ENCODE results near the gene OASL.
"Not testable (repeated sequence)": the region's sequence is repeated elsewhere in the genome, so short reads cannot be mapped to it uniquely, and the experiment has no call there.

The OASL gene

GRCh38 chr12:121047400-121047799, 8.4 kb upstream of the OASL start:
- not testable (repeated sequence) for H3K27ac Mint-ChIP-seq (ENCODE audit: low read depth); H3K9me3 Mint-ChIP-seq; H3K36me3 Mint-ChIP-seq (ENCODE audit: insufficient read depth); H3K4me1 Mint-ChIP-seq; H3K4me3 Mint-ChIP-seq; DNase-seq (ENCODE audit: low spot score in 2 of 2); ATAC-seq (replicated peaks; ENCODE audit: extremely low read depth, poor library complexity, severe bottlenecking); H3K27me3 Mint-ChIP-seq

DNA sequence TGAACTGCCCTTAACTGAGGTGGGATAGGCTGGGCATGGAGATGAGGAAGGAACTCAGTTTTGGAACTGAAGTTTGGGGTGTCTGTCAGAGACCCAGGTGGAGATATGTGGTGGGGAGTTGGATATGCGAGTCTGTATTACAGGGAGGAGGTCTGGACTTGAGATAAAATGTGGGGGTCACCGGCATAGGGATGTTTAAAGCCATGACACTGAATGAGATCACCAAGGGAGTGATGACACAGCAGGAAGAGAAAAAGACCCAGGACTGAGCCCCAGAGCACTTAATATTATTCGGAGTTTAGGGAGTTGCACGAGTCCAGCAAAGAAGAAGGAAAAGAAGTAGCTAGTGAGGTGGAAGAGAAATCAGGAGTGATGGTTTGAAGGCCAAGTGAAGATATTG, 4.0 kb upstream of the OASL start:
- Mint-ChIP-seq H3K36me3 (ENCODE audit: insufficient read depth) (peaks cover 11% of the 10 kb centered on the region), H3K4me3 (no peak overlapping the region), H3K4me1 (peaks cover 13% of the 10 kb centered on the region), H3K27me3 (no peaks in the 10 kb centered on the region), H3K9me3 (no peaks in the 10 kb centered on the region), H3K27ac (ENCODE audit: low read depth) (peak overlapping the region; percentile 4)
- ATAC-seq (replicated peaks; ENCODE audit: extremely low read depth, poor library complexity, severe bottlenecking) = no peak
- DNase-seq (ENCODE audit: low spot score in 2 of 2) = no peak

DNA sequence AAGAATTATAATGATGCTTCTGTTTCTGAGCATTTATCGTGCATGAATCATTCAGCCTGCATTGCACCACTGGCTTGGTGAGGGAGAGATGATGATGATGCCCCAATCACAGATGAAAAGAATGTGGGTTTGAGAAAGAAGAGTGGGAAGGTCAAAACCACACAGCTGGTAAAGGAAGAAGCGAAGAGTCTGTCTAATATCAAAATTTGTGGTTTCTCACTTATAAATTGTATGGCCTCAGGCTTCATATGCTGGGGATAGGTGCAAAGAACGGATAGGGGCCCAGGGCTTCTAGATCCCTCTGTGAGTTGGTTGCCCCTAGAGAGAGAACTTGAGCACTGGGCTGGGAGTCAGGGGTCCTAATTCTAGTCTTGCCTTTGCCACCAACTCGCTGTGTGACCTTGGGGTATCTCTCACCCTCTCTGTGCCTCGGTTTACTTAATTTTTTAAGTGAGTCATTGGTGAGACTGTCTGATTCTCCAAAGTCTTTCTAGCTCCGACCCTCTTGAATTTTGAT, 2.2 kb downstream of the OASL start:
- H3K9me3 Mint-ChIP-seq = no peaks in the 10 kb centered on the region
- peak overlapping the region; percentile 98 for H3K27ac Mint-ChIP-seq (ENCODE audit: low read depth)
- no peaks in the 10 kb centered on the region for H3K27me3 Mint-ChIP-seq
- peak; percentile 33 for ATAC-seq (replicated peaks; ENCODE audit: extremely low read depth, poor library complexity, severe bottlenecking)
- H3K36me3 Mint-ChIP-seq (ENCODE audit: insufficient read depth) = peaks cover 47% of the 10 kb centered on the region
- peak overlapping the region; percentile 94 for H3K4me3 Mint-ChIP-seq
- DNase-seq (ENCODE audit: low spot score in 2 of 2) = peak in 1 of 2 donors; percentile 46
- peaks cover 60% of the 10 kb centered on the region for H3K4me1 Mint-ChIP-seq

DNA sequence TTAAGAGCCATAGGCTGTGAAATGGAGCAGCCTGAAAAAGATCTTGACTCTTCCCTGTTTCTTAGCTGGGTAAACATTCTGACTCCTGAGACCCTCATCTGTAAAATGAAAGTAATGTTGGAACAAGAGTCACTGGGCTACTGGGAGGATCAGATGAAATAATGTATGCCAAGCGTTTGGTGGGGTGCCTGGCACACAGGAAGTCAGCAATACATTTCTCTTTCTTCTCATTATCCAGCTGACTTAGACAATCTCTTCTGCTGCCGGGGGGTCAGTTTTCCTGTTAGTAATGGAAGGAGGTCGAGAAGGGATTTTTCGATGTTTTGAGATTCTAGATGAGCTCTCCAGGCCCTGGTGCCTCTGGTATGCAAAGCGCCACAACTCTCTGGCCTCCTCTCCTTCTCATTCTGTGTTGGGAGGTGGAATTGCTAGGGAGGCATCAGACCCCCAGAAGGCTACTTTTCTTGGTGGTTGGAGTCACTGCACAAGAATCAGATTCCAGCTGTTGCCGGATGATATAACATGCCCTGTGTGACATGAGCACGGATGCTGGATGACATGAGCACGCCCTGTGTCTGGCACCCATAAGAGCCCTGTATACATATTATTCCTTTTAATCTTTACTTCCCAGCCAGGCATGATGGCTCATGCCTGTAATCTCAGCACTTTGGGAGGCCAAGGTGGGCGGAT, 4.3 kb downstream of the OASL start:
- DNase-seq (ENCODE audit: low spot score in 2 of 2) (no peak), ATAC-seq (replicated peaks; ENCODE audit: extremely low read depth, poor library complexity, severe bottlenecking) (no peak)
- peaks cover 63% of the 10 kb centered on the region for H3K36me3 Mint-ChIP-seq (ENCODE audit: insufficient read depth)
- H3K27me3 Mint-ChIP-seq = no peaks in the 10 kb centered on the region
- peak overlapping the region; percentile 91 for H3K27ac Mint-ChIP-seq (ENCODE audit: low read depth)
- peaks cover 60% of the 10 kb centered on the region for H3K4me1 Mint-ChIP-seq
- no peaks in the 10 kb centered on the region for H3K9me3 Mint-ChIP-seq
- H3K4me3 Mint-ChIP-seq = peak overlapping the region; percentile 68

GRCh38 chr12:121033625-121034349, 5.3 kb downstream of the OASL start:
- peak; percentile 26 to 70 for DNase-seq (ENCODE audit: low spot score in 2 of 2)
- Mint-ChIP-seq H3K9me3 (no peaks in the 10 kb centered on the region), H3K27me3 (no peaks in the 10 kb centered on the region), H3K36me3 (ENCODE audit: insufficient read depth) (peaks cover 61% of the 10 kb centered on the region), H3K4me1 (peaks cover 54% of the 10 kb centered on the region), H3K4me3 (peak overlapping the region; percentile 68), H3K27ac (ENCODE audit: low read depth) (peak overlapping the region; percentile 91)
- ATAC-seq (replicated peaks; ENCODE audit: extremely low read depth, poor library complexity, severe bottlenecking) = peak; percentile 78

DNA sequence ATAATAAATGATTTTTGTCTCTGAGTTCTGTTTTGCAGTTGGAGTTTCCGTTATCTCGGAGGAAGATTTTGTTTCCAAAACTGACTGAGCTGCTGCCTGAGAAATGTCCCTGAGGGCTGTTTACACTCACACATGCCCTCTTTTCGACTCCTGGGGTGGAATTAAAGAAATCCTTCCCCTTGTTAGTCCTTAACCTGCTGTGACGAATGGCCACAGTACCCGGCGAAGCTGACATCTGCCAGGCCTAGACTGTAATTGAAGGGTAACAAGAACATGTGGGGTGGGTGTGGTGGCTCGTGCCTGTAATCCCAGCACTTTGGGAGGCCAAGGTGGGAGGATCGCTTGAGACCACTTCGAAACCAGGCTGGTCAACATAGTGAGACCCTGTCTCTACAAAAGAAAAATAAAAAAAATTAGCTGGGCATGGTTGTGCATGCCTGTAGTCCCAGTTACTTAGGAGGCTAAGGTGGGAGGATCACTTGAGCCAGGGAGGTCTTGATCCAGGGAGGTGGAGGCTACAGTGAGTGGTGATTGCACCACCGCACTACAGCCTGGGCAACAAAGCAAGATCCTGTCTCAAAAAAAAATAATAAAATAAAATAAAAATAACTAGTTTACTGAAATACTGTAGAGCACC, 8.4 kb downstream of the OASL start:
- H3K4me3 Mint-ChIP-seq = peak overlapping the region; percentile 26
- DNase-seq (ENCODE audit: low spot score in 2 of 2) (no peak), ATAC-seq (replicated peaks; ENCODE audit: extremely low read depth, poor library complexity, severe bottlenecking) (no peak)
- no peaks in the 10 kb centered on the region for H3K27me3 Mint-ChIP-seq
- H3K36me3 Mint-ChIP-seq (ENCODE audit: insufficient read depth) = peaks cover 70% of the 10 kb centered on the region
- H3K27ac Mint-ChIP-seq (ENCODE audit: low read depth) = no peak overlapping the region
- no peaks in the 10 kb centered on the region for H3K9me3 Mint-ChIP-seq
- H3K4me1 Mint-ChIP-seq = peaks cover 46% of the 10 kb centered on the region

GRCh38 chr12:121026274-121027045, 12.6 kb downstream of the OASL start:
- ATAC-seq (replicated peaks; ENCODE audit: extremely low read depth, poor library complexity, severe bottlenecking) = no peak
- H3K36me3 Mint-ChIP-seq (ENCODE audit: insufficient read depth) = peaks cover 71% of the 10 kb centered on the region
- H3K9me3 Mint-ChIP-seq = no peaks in the 10 kb centered on the region
- H3K4me1 Mint-ChIP-seq = peaks cover 12% of the 10 kb centered on the region
- no peak for DNase-seq (ENCODE audit: low spot score in 2 of 2)
- peak overlapping the region; percentile 77 for H3K27ac Mint-ChIP-seq (ENCODE audit: low read depth)
- H3K27me3 Mint-ChIP-seq = no peaks in the 10 kb centered on the region
- no peak overlapping the region for H3K4me3 Mint-ChIP-seq

GRCh38 chr12:121025442-121026226, 13.4 kb downstream of the OASL start:
- H3K36me3 Mint-ChIP-seq (ENCODE audit: insufficient read depth) = peaks cover 68% of the 10 kb centered on the region
- no peak for DNase-seq (ENCODE audit: low spot score in 2 of 2)
- no peak for ATAC-seq (replicated peaks; ENCODE audit: extremely low read depth, poor library complexity, severe bottlenecking)
- H3K27ac Mint-ChIP-seq (ENCODE audit: low read depth) = peak overlapping the region; percentile 77
- no peaks in the 10 kb centered on the region for H3K9me3 Mint-ChIP-seq
- no peak overlapping the region for H3K4me3 Mint-ChIP-seq
- peaks cover 12% of the 10 kb centered on the region for H3K4me1 Mint-ChIP-seq
- H3K27me3 Mint-ChIP-seq = no peaks in the 10 kb centered on the region

- H3K9me3 Mint-ChIP-seq = no peaks in the 10 kb centered on the region
- no peak overlapping the region for H3K27ac Mint-ChIP-seq (ENCODE audit: low read depth)
- peaks cover 12% of the 10 kb centered on the region for H3K4me1 Mint-ChIP-seq
- H3K27me3 Mint-ChIP-seq = no peaks in the 10 kb centered on the region
- no peak overlapping the region for H3K4me3 Mint-ChIP-seq
- no peak for DNase-seq (ENCODE audit: low spot score in 2 of 2)
- peaks cover 66% of the 10 kb centered on the region for H3K36me3 Mint-ChIP-seq (ENCODE audit: insufficient read depth)
- no peak for ATAC-seq (replicated peaks; ENCODE audit: extremely low read depth, poor library complexity, severe bottlenecking)
Observed at GRCh38 chr12:121023799-121024198, 15.2 kb downstream of the OASL start.

DNA sequence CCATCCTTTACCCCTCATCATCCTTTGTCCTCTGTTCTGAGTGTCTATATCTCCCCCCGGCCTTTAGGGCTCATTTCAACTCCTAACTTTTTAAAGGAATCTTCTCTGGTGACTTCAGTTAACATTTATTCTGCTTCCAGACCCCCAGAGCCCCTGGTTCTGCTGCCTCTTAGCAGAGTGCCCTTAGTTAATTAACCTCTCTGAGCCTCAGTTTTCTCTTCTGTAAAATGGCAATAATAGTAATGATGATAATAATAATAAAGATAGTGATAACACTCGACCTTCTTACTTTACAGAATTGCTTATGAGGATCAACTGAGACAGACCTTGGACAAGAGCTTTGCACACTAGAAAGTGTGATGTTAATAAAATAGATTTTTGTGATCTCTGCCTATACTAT, 16.3 kb downstream of the OASL start:
- Mint-ChIP-seq H3K36me3 (ENCODE audit: insufficient read depth) (peaks cover 58% of the 10 kb centered on the region), H3K4me1 (peaks cover 4% of the 10 kb centered on the region), H3K27me3 (no peaks in the 10 kb centered on the region), H3K9me3 (no peaks in the 10 kb centered on the region), H3K27ac (ENCODE audit: low read depth) (peak overlapping the region; percentile 62), H3K4me3 (no peak overlapping the region)
- DNase-seq (ENCODE audit: low spot score in 2 of 2) (no peak), ATAC-seq (replicated peaks; ENCODE audit: extremely low read depth, poor library complexity, severe bottlenecking) (no peak)

DNA sequence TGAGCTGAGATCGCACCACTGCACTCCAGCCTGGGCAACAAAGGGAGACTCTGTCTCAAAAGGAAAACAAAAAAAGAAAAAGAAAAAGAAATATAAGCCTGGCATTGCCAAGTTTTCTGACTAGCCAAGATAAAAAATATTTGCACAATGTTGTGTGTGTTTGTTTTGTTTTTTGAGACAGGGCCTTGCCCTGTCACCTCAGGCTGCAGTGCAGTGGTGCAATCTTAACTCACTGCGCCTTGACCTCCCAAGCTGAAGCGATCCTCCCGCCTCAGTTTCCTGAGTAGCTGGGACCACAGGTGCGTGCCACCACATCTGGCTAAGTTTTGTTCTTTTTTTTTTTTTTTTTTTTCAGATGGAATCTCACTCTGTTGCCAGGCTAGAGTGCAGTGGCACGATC, 17.3 kb downstream of the OASL start:
- ATAC-seq (replicated peaks; ENCODE audit: extremely low read depth, poor library complexity, severe bottlenecking) = no peak
- H3K27ac Mint-ChIP-seq (ENCODE audit: low read depth) = no peak overlapping the region
- no peaks in the 10 kb centered on the region for H3K9me3 Mint-ChIP-seq
- no peak overlapping the region for H3K4me3 Mint-ChIP-seq
- peaks cover 4% of the 10 kb centered on the region for H3K4me1 Mint-ChIP-seq
- no peak for DNase-seq (ENCODE audit: low spot score in 2 of 2)
- H3K36me3 Mint-ChIP-seq (ENCODE audit: insufficient read depth) = peaks cover 51% of the 10 kb centered on the region
- no peaks in the 10 kb centered on the region for H3K27me3 Mint-ChIP-seq

Measured in central memory CD8-positive, alpha-beta T cell (primary cell).